Stomach (tissue), 9 donors: ENCODE results near the gene PKP2. TPM values are rescaled to one million over a fixed set of nuclear protein-coding genes. Genes with fewer than 3 reads are reported as not detected.
A peak's percentile ranks its signal among the peaks of the same experiment; 100 is the strongest.

Experiments
- DNase-seq, 2 donors: peaks; one replicate each; pipeline versions ENCODE4 v3.0.0 to v3.0.0-alpha.2; 2013 to 2019
- H3K27ac ChIP-seq, 5 donors: fragments of 200-600 bp in 4 of 5; sonication (generic) in 4 of 5; one replicate each; pipeline ENCODE4 v1.5.1; 2013 to 2019; ENCODE audit warnings: mild to moderate bottlenecking in 1 of 5, moderate library complexity in 1 of 5
- H3K27me3 ChIP-seq, 3 donors: fragments of 200-600 bp; sonication (generic); one replicate each; pipeline ENCODE4 v1.5.1; 2017 to 2019; ENCODE audit warnings: mixed run types in 1 of 3
- H3K36me3 ChIP-seq, 4 donors: fragments of 200-600 bp; sonication (generic); 1 replicate in 3 of 4; 2 replicates in 1 of 4; pipeline ENCODE4 v1.5.1; 2016 to 2019
- H3K4me1 ChIP-seq, 4 donors: fragments of 200-600 bp; sonication (generic); one replicate each; pipeline ENCODE4 v1.5.1; 2016 to 2019
- H3K4me3 ChIP-seq, 4 donors: fragments of 200-600 bp; sonication (generic) in 3 of 4; one replicate each; pipeline ENCODE4 v1.5.1; 2016 to 2019; ENCODE audit warnings: mild to moderate bottlenecking in 1 of 4
- H3K9me3 ChIP-seq, 4 donors: fragments of 200-600 bp; sonication (generic); one replicate each; pipeline ENCODE4 v1.5.1; 2016 to 2019
- EP300 ChIP-seq: sonication (generic); formaldehyde crosslinking; IDR thresholded peaks from one replicate; pipeline ENCODE4 v1.6.1; 2017; ENCODE audit warnings: antibody characterized with exemption
- POLR2A ChIP-seq, 4 donors: fragments of 450-650 bp; IDR thresholded peaks; one replicate each; pipeline ENCODE4 v1.6.1; 2016; ENCODE audit warnings: antibody characterized with exemption in 4 of 4, control low read depth in 2 of 4, mild to moderate bottlenecking in 1 of 4, moderate library complexity in 1 of 4
- POLR2AphosphoS5 ChIP-seq, 3 donors: sonication (generic); formaldehyde crosslinking; IDR thresholded peaks; one replicate each; pipeline ENCODE4 v1.6.1; 2016; ENCODE audit warnings: antibody characterized with exemption in 3 of 3
- WGBS, 5 donors: extraction: QIAGEN DNeasy Blood & Tissue Kit in 3 of 5; methylation state at CpG; one replicate each; pipeline versions ENCODE4 v1.1.5 to v1.1.7; 2013 to 2018; 5-methylcytosine and 5-hydroxymethylcytosine counted together
- intact Hi-C: fragments of 100-400 bp; cut with DNase I; formaldehyde crosslinking; loops from one replicate; pipeline ENCODE4 v1.15.1; 2023; ENCODE audit warnings: low total_unique reads
- polyA plus RNA-seq, 3 donors: library from polyadenylated mRNA; stranded (reverse); fragments of 200-250 nt; gene quantifications; one replicate each; pipeline ENCODE4 v1.2.3, GENCODE V29; 2013
- total RNA-seq, 5 donors: library from RNA; depleted of rRNA; stranded (reverse); fragments of >200 nt; gene quantifications; one replicate each; pipeline versions ENCODE4 v1.1.0 to v1.2.3, GENCODE V29; 2014 to 2016
- TF ChIP-seq, protein P1 (sequence below), 7 experiments: fragments of 450-650 bp in 4 of 7; fragments of 200-600 bp in 3 of 7; sonication (generic) in 3 of 7; IDR thresholded peaks; one replicate each; pipeline ENCODE4 v1.5.1; 2016 to 2019; ENCODE audit warnings: antibody characterized with exemption in 7 of 7, control low read depth in 2 of 7, mild to moderate bottlenecking in 1 of 7
- donor health status: healthy with polysubstance abuse.
- donor health status: Bipolar disorder and iron deficiency.
- donor health status: healthy.

Gene PKP2
- total and polyA plus RNA-seq, 8 donors: 5.8 to 85.8 (median 39.5) TPM

GRCh38 chr12:32847287-32847686 is 49.3 kb downstream of the PKP2 start:
- no peak for TF ChIP-seq POLR2AphosphoS5 (IDR thresholded peaks at IDR 0.05)
- TF ChIP-seq, protein P1, sequence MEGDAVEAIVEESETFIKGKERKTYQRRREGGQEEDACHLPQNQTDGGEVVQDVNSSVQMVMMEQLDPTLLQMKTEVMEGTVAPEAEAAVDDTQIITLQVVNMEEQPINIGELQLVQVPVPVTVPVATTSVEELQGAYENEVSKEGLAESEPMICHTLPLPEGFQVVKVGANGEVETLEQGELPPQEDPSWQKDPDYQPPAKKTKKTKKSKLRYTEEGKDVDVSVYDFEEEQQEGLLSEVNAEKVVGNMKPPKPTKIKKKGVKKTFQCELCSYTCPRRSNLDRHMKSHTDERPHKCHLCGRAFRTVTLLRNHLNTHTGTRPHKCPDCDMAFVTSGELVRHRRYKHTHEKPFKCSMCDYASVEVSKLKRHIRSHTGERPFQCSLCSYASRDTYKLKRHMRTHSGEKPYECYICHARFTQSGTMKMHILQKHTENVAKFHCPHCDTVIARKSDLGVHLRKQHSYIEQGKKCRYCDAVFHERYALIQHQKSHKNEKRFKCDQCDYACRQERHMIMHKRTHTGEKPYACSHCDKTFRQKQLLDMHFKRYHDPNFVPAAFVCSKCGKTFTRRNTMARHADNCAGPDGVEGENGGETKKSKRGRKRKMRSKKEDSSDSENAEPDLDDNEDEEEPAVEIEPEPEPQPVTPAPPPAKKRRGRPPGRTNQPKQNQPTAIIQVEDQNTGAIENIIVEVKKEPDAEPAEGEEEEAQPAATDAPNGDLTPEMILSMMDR (IDR thresholded peaks at IDR 0.05): no peak
- no peak for TF ChIP-seq EP300
- no peak for TF ChIP-seq POLR2A (IDR thresholded peaks at IDR 0.05)
- Histone ChIP-seq H3K4me1 (no peaks in the 10 kb centered on the region), H3K9me3 (no peaks in the 10 kb centered on the region), H3K4me3 (no peak overlapping the region), H3K36me3 (peaks cover 7 to 30% (median 24%) of the 10 kb centered on the region in 4 donors), H3K27ac (no peak overlapping the region), H3K27me3 (no peaks in the 10 kb centered on the region)
- intact Hi-C loops: no loop called here
- DNase-seq: no peak
- 87 to 92% (median 90%) methylated on average over 6 of the region's 6 CpGs for WGBS, 5 donors

GRCh38 chr12:32846053-32846452 is 50.5 kb downstream of the PKP2 start:
- no peak overlapping the region for H3K4me3 ChIP-seq
- no peaks in the 10 kb centered on the region for H3K9me3 ChIP-seq
- peaks cover 7 to 30% (median 24%) of the 10 kb centered on the region in 4 donors for H3K36me3 ChIP-seq
- intact Hi-C loops: no loop called here
- DNase-seq: no peak
- TF ChIP-seq, protein P1 (IDR thresholded peaks at IDR 0.05): no peak
- TF ChIP-seq EP300 (no peak), POLR2AphosphoS5 (IDR thresholded peaks at IDR 0.05) (no peak), POLR2A (IDR thresholded peaks at IDR 0.05) (no peak)
- WGBS, 5 donors: 88 to 91% (median 90%) methylated on average over 6 of the region's 6 CpGs
- no peaks in the 10 kb centered on the region for H3K27me3 ChIP-seq
- H3K27ac ChIP-seq: no peak overlapping the region
- no peaks in the 10 kb centered on the region for H3K4me1 ChIP-seq

DNA sequence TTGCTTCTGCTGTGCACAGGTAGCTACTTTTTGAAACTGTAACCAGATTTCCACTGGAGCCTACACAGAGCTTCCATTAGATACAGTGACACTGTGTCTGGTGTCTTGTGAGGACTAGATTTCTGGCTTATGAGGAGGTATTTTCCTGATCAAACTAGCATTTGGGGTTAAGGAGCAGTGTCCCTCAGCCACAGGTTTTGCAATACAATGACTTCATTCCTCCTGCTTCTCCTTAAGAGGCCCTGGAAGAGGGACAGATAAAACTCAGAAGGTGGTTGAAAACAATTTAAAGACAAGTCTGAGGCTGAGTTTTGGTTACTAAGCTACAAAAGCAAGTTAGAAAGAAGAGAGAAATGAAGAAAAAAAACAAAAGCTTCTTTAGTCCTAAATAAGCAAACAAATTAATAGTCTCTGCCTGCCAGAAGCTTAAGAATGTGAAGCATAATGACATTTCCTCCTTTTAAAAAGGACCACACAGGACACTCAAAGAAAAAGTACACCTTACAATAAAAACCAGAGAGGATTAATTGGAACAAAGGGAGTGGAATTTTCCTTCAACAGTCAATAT is 53.0 kb downstream of the PKP2 start:
- DNase-seq: peak in 1 of 2 donors; percentile 26
- no peak overlapping the region for H3K27ac ChIP-seq
- no peak overlapping the region for H3K4me3 ChIP-seq

DNA sequence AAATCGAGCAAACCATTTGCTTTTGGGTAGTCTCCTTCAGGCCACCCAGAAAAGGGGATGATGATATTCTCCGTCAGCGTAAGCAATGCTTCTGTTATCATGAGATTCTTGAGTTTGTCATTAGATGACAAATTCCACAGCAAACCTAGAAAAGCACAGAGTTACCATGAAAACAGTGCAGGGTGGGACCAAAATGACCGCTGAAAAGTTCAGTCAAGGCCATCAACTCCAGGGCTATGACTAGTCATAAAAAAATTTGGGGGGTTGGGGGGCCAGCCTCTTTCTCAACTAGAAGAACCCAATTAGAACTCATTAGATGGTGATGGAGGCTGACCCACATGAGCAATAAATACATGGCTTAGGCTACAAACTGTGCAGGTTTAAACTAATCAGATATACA is 55.5 kb downstream of the PKP2 start:
- H3K4me3 ChIP-seq: no peak overlapping the region
- H3K27ac ChIP-seq: no peak overlapping the region
- intact Hi-C loops: no loop called here
- peaks cover 0 to 7% (median 0%) of the 10 kb centered on the region in 4 donors for H3K4me1 ChIP-seq
- DNase-seq: no peak
- peaks cover 0 to 24% (median 10%) of the 10 kb centered on the region in 4 donors for H3K36me3 ChIP-seq
- H3K27me3 ChIP-seq: no peaks in the 10 kb centered on the region
- peaks cover 0 to 4% (median 0%) of the 10 kb centered on the region in 4 donors for H3K9me3 ChIP-seq
- 87 to 97% (median 92%) methylated on average over 4 of the region's 4 CpGs for WGBS, 5 donors
- TF ChIP-seq, protein P1 (IDR thresholded peaks at IDR 0.05): no peak
- no peak for TF ChIP-seq POLR2AphosphoS5 (IDR thresholded peaks at IDR 0.05)
- no peak for TF ChIP-seq POLR2A (IDR thresholded peaks at IDR 0.05)
- no peak for TF ChIP-seq EP300

More for the DNA sequence above, 53.0 kb downstream of the PKP2 start:
- no peaks in the 10 kb centered on the region for H3K27me3 ChIP-seq
- H3K36me3 ChIP-seq: peaks cover 0 to 28% (median 22%) of the 10 kb centered on the region in 4 donors
- no peaks in the 10 kb centered on the region for H3K9me3 ChIP-seq
- H3K4me1 ChIP-seq: peaks cover 0 to 5% (median 0%) of the 10 kb centered on the region in 4 donors
- intact Hi-C loops: no loop called here
- TF ChIP-seq POLR2A (IDR thresholded peaks at IDR 0.05): no peak
- TF ChIP-seq EP300: no peak
- TF ChIP-seq, protein P1 (IDR thresholded peaks at IDR 0.05): no peak
- no peak for TF ChIP-seq POLR2AphosphoS5 (IDR thresholded peaks at IDR 0.05)
